IMR-90 (cell line): ENCODE results near the gene RELN. TPM values are rescaled to one million over a fixed set of nuclear protein-coding genes. Genes with fewer than 3 reads are reported as not detected.

Experiments used
- ATAC-seq: fragments of 200-7000 bp; cut with Tn5 transposase; 2 replicates; pipeline ENCODE4 v1.9.1; 2020; ENCODE audit warnings: low read depth, mild to moderate bottlenecking, moderate library complexity
- BruUV-seq: library from RNA; stranded (reverse); fragments of 400-500 nt; replicated peaks from 2 replicates; lab custom pipeline; 2021; lab: Mats Ljungman, UMichigan
- CTCF ChIA-PET: fragments of 300-600 bp; formaldehyde crosslinking; extraction: SDS; loops from one replicate; lab custom pipeline; 2021; ENCODE audit warnings: antibody characterized with exemption; lab: Yijun Ruan, JAX
- POLR2A ChIA-PET: fragments of 300-600 bp; sonication (Branson Sonifier 250); formaldehyde crosslinking; loops from one replicate; lab custom pipeline; 2022; ENCODE audit warnings: antibody characterized with exemption; ENCODE audit not compliant: unreplicated experiment; lab: Charles Lee
- DNase-seq: peaks from one replicate; pipeline ENCODE4 v3.0.0; 2013
- H2AFZ ChIP-seq: replicated peaks from 2 replicates; pipeline ENCODE3; 2013; ENCODE audit warnings: low read length, mild to moderate bottlenecking; ENCODE audit not compliant: poor library complexity
- H2AK5ac ChIP-seq: 2 replicates; pipeline ENCODE4 v1.6.1; 2013; ENCODE audit warnings: low read depth, low read length, inconsistent platforms
- H2AK9ac ChIP-seq: replicated peaks from 2 replicates; pipeline ENCODE3; 2013; ENCODE audit warnings: mild to moderate bottlenecking, low read depth, low read length, moderate library complexity; ENCODE audit not compliant: poor library complexity
- H2BK120ac ChIP-seq: 2 replicates; pipeline ENCODE4 v1.6.1; 2013; ENCODE audit warnings: low read depth, low read length, inconsistent platforms
- H2BK15ac ChIP-seq: 3 replicates; pipeline ENCODE4 v1.6.1; 2013; ENCODE audit warnings: low read depth, low read length, inconsistent platforms
- H2BK20ac ChIP-seq: 2 replicates; pipeline ENCODE4 v1.6.1; 2013; ENCODE audit warnings: low read depth, mild to moderate bottlenecking, inconsistent platforms, low read length, moderate library complexity
- H2BK5ac ChIP-seq: 2 replicates; pipeline ENCODE4 v1.6.1; 2013; ENCODE audit warnings: mild to moderate bottlenecking, low read depth, low read length, inconsistent platforms; ENCODE audit not compliant: poor library complexity, severe bottlenecking
- H3K14ac ChIP-seq: replicated peaks from 2 replicates; pipeline ENCODE4 v1.6.1; 2013; ENCODE audit warnings: low read depth, low read length, inconsistent platforms
- H3K18ac ChIP-seq: 2 replicates; pipeline ENCODE4 v1.6.1; 2013; ENCODE audit warnings: low read depth, low read length, control low read depth
- H3K23ac ChIP-seq: 2 replicates; pipeline ENCODE4 v1.6.1; 2013; ENCODE audit warnings: low read depth, low read length, inconsistent platforms
- H3K27ac ChIP-seq: 2 replicates; pipeline ENCODE4 v1.5.1; 2013; ENCODE audit warnings: mild to moderate bottlenecking, control low read depth, low read length; ENCODE audit not compliant: insufficient read depth
- H3K27me3 ChIP-seq: 2 replicates; pipeline ENCODE4 v1.6.1; 2013; ENCODE audit warnings: low read length; ENCODE audit not compliant: control insufficient read depth, insufficient read depth
- H3K36me3 ChIP-seq: 2 replicates; pipeline ENCODE4 v1.6.1; 2013; ENCODE audit warnings: low read length, mixed read lengths; ENCODE audit not compliant: control insufficient read depth, insufficient read depth
- H3K4ac ChIP-seq: 2 replicates; pipeline ENCODE4 v1.6.1; 2013; ENCODE audit warnings: low read depth, low read length, inconsistent platforms
- H3K4me1 ChIP-seq: 2 replicates; pipeline ENCODE4 v1.6.1; 2013; ENCODE audit warnings: low read length, mixed read lengths; ENCODE audit not compliant: control insufficient read depth, insufficient read depth
- H3K4me2 ChIP-seq: 2 replicates; pipeline ENCODE4 v1.6.1; 2013; ENCODE audit warnings: low read depth, mild to moderate bottlenecking, control low read depth, low read length, moderate library complexity
- H3K4me3 ChIP-seq: 2 replicates; pipeline ENCODE4 v1.5.1; 2013; ENCODE audit warnings: low read depth, mild to moderate bottlenecking, control low read depth, low read length, moderate library complexity; ENCODE audit not compliant: insufficient read depth
- H3K56ac ChIP-seq: 2 replicates; pipeline ENCODE4 v1.6.1; 2013; ENCODE audit warnings: low read length, inconsistent platforms; ENCODE audit not compliant: insufficient read depth; ENCODE audit errors: extremely low read depth
- H3K79me1 ChIP-seq, 2 experiments: 2 replicates each; pipeline ENCODE4 v1.6.1; 2013; ENCODE audit warnings: low read length in 2 of 2, inconsistent platforms in 1 of 2, low read depth in 1 of 2
- H3K9ac ChIP-seq: 2 replicates; pipeline ENCODE4 v1.6.1; 2013; ENCODE audit warnings: low read depth, low read length, control low read depth
- H3K9me1 ChIP-seq: 2 replicates; pipeline ENCODE4 v1.6.1; 2013; ENCODE audit warnings: low read length, inconsistent platforms; ENCODE audit not compliant: insufficient read depth
- H3K9me3 ChIP-seq: 2 replicates; pipeline ENCODE4 v1.6.1; 2013; ENCODE audit warnings: low read length; ENCODE audit not compliant: control insufficient read depth, insufficient read depth
- H4K20me1 ChIP-seq: 2 replicates; pipeline ENCODE4 v1.6.1; 2013; ENCODE audit warnings: low read length, inconsistent platforms; ENCODE audit not compliant: insufficient read depth
- H4K5ac ChIP-seq: 2 replicates; pipeline ENCODE4 v1.6.1; 2013; ENCODE audit warnings: mild to moderate bottlenecking, low read depth, low read length, control low read depth
- H4K8ac ChIP-seq, 2 experiments: 2 replicates each; pipeline ENCODE4 v1.6.1; 2013; ENCODE audit warnings: low read depth in 2 of 2, low read length in 2 of 2, control low read depth in 1 of 2, inconsistent platforms in 1 of 2
- H4K91ac ChIP-seq: 2 replicates; pipeline ENCODE4 v1.6.1; 2013; ENCODE audit warnings: low read depth, low read length, inconsistent platforms; ENCODE audit not compliant: insufficient read depth
- BHLHE40 ChIP-seq: fragments of 150-350 bp; IDR thresholded peaks from 2 replicates; pipeline ENCODE4 v1.6.1; 2016; ENCODE audit warnings: mild to moderate bottlenecking, low read depth, low read length
- CEBPB ChIP-seq: IDR thresholded peaks from 2 replicates; pipeline ENCODE4 v1.6.1; 2012; ENCODE audit warnings: low read depth, low read length, improper control_type of control experiment
- CHD1 ChIP-seq: IDR thresholded peaks from 2 replicates; pipeline ENCODE4 v1.6.1; 2012; ENCODE audit warnings: low read depth, low read length, improper control_type of control experiment
- FOS ChIP-seq: fragments of 150-350 bp; IDR thresholded peaks from 2 replicates; pipeline ENCODE4 v1.6.1; 2016; ENCODE audit warnings: low read depth, low read length
- MAFK ChIP-seq: IDR thresholded peaks from 2 replicates; pipeline ENCODE4 v1.6.1; 2012; ENCODE audit warnings: low read depth, low read length, improper control_type of control experiment
- MAZ ChIP-seq: IDR thresholded peaks from 2 replicates; pipeline ENCODE4 v1.6.1; 2012; ENCODE audit warnings: low read depth, mild to moderate bottlenecking, low read length, improper control_type of control experiment, moderate library complexity, borderline replicate concordance
- MXI1 ChIP-seq: IDR thresholded peaks from 2 replicates; pipeline ENCODE4 v1.6.1; 2012; ENCODE audit warnings: low read depth, mild to moderate bottlenecking, low read length, moderate library complexity, borderline replicate concordance
- NFE2L2 ChIP-seq: fragments of 150-350 bp; IDR thresholded peaks from 2 replicates; pipeline ENCODE4 v1.6.1; 2016; ENCODE audit warnings: low read depth, mild to moderate bottlenecking, low read length
- POLR2A ChIP-seq: IDR thresholded peaks from 2 replicates; pipeline ENCODE4 v1.6.1; 2012; ENCODE audit warnings: mild to moderate bottlenecking, low read depth, low read length
- RAD21 ChIP-seq: IDR thresholded peaks from 2 replicates; pipeline ENCODE4 v1.6.1; 2012; ENCODE audit warnings: low read length, improper control_type of control experiment
- RCOR1 ChIP-seq: IDR thresholded peaks from 2 replicates; pipeline ENCODE4 v1.6.1; 2012; ENCODE audit warnings: mild to moderate bottlenecking, low read length, improper control_type of control experiment; ENCODE audit not compliant: insufficient replicate concordance
- RFX5 ChIP-seq: IDR thresholded peaks from 2 replicates; pipeline ENCODE4 v1.8.0; 2012; ENCODE audit warnings: low read depth, mild to moderate bottlenecking, low read length, moderate library complexity
- SMC3 ChIP-seq: fragments of 150-350 bp; IDR thresholded peaks from 2 replicates; pipeline ENCODE4 v1.6.1; 2016; ENCODE audit warnings: low read depth, mild to moderate bottlenecking, antibody characterized with exemption, low read length, moderate library complexity
- WGBS, 2 experiments: methylation state at CpG; one replicate each; pipeline versions ENCODE4 v1.1.5 to v1.1.7; 2013; ENCODE audit warnings: missing lambda C conversion rate in 2 of 2; ENCODE audit not compliant: insufficient read length in 1 of 2; ENCODE audit errors: extremely low coverage in 2 of 2; 5-methylcytosine and 5-hydroxymethylcytosine counted together
- dilution Hi-C: fragments of 300-500 bp; cut with HindIII; formaldehyde crosslinking; loops from one replicate; pipeline ENCODE4 v1.14.3; 2018; ENCODE audit warnings: low sequenced_read_pairs; ENCODE audit not compliant: unreplicated experiment
- in situ Hi-C: fragments of 300-500 bp; cut with MboI; formaldehyde crosslinking; loops from 3 replicates; pipeline ENCODE4 v1.14.3; 2019; ENCODE audit warnings: low sequenced_read_pairs, inconsistent platforms, mixed read lengths
- intact Hi-C: fragments of 100-400 bp; cut with micrococcal nuclease; formaldehyde crosslinking; loops from 2 replicates; pipeline ENCODE4 v1.10.0; 2022
- polyA plus RNA-seq, 3 experiments: library from polyadenylated mRNA; depleted of rRNA; stranded (reverse); fragments of >200 nt; gene quantifications; 2 replicates each; pipeline ENCODE4 v1.2.3, GENCODE V29; 2012; ENCODE audit warnings: low replicate concordance in 1 of 3
- total RNA-seq: library from RNA; depleted of rRNA; stranded (reverse); fragments of >200 nt; gene quantifications from 2 replicates; pipeline ENCODE4 v1.2.3, GENCODE V29; 2012
- TF ChIP-seq, protein P1 (sequence below): fragments of 150-350 bp; IDR thresholded peaks from 2 replicates; pipeline ENCODE4 v1.6.1; 2016; ENCODE audit warnings: low read depth, mild to moderate bottlenecking, low read length, moderate library complexity, borderline replicate concordance
- TF ChIP-seq, protein P2 (sequence below): fragments of 150-350 bp; IDR thresholded peaks from 2 replicates; pipeline ENCODE4 v1.6.1; 2017; ENCODE audit warnings: mild to moderate bottlenecking, antibody characterized with exemption, low read length, low read depth
- TF ChIP-seq, protein P3 (sequence below): conservative IDR thresholded peaks from 2 replicates; pipeline ENCODE4 v1.5.1; 2012; ENCODE audit warnings: mild to moderate bottlenecking, low read depth, low read length, improper control_type of control experiment

The RELN gene
- total and polyA plus RNA-seq, 2 of the 4 experiments (the other 2 are of a cell fraction): 14.7 to 23.7 TPM

DNA sequence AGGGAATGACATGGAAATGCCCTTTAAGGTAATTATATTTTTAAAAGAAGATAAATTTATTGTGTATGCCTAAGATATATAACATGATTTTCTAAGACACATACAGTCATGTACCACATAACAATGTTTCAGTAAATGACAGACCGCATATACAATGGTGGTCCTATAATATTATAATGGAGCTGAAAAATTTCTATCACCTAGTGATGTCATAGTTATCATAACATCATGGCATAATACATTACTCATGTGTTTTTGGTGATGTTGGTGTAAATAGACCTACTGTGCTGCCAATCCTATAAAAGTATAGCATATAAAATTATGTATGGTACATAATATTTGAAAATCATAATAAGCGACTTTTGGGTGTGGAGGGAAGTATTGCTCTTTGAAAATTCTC, 306.1 kb downstream of the RELN start:
- no CpG with 5 or more reads among the region's 2 CpGs for WGBS, 2 experiments
- POLR2A ChIA-PET: no interaction called here
- dilution Hi-C loops: no loop called here

More for the DNA sequence above, 306.1 kb downstream of the RELN start:
- intact Hi-C loops (no loop called here), in situ Hi-C loops (no loop called here)
- Histone ChIP-seq H2BK120ac (no peak overlapping the region), H3K18ac (no peak overlapping the region), H2AK5ac (no peak overlapping the region), H4K91ac (no peak overlapping the region), H3K56ac (no peak overlapping the region), H2BK5ac (no peak overlapping the region), H3K23ac (no peak overlapping the region), H3K4ac (no peak overlapping the region), H2BK15ac (no peak overlapping the region), H4K20me1 (no peaks in the 10 kb centered on the region), H2AFZ (no peak overlapping the region), H4K8ac (no peak overlapping the region), H3K27ac (no peak overlapping the region), H3K9me1 (no peaks in the 10 kb centered on the region; the same call in 1 of the 2 replicates), H3K14ac (no peak overlapping the region), H4K5ac (no peak overlapping the region), H3K79me1 (no peaks in the 10 kb centered on the region), H3K4me2 (no peak overlapping the region), H2AK9ac (no peak overlapping the region), H3K27me3 (no peaks in the 10 kb centered on the region), H3K4me3 (no peak overlapping the region), H3K9ac (no peak overlapping the region), H3K36me3 (no peaks in the 10 kb centered on the region), H3K9me3 (no peaks in the 10 kb centered on the region), H2BK20ac (no peak overlapping the region), H3K4me1 (peaks cover 3% of the 10 kb centered on the region; the same call in 1 of the 2 replicates)
- ATAC-seq (no peak), DNase-seq (no peak)
- TF ChIP-seq MAZ (no peak), MAFK (no peak), MXI1 (no peak), CHD1 (no peak), RCOR1 (no peak), FOS (no peak), NFE2L2 (no peak), BHLHE40 (no peak), RAD21 (no peak), CEBPB (no peak), RFX5 (no peak), SMC3 (no peak), POLR2A (no peak)
- TF ChIP-seq, protein P1, sequence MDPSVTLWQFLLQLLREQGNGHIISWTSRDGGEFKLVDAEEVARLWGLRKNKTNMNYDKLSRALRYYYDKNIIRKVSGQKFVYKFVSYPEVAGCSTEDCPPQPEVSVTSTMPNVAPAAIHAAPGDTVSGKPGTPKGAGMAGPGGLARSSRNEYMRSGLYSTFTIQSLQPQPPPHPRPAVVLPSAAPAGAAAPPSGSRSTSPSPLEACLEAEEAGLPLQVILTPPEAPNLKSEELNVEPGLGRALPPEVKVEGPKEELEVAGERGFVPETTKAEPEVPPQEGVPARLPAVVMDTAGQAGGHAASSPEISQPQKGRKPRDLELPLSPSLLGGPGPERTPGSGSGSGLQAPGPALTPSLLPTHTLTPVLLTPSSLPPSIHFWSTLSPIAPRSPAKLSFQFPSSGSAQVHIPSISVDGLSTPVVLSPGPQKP: no peak
- TF ChIP-seq, protein P2, sequence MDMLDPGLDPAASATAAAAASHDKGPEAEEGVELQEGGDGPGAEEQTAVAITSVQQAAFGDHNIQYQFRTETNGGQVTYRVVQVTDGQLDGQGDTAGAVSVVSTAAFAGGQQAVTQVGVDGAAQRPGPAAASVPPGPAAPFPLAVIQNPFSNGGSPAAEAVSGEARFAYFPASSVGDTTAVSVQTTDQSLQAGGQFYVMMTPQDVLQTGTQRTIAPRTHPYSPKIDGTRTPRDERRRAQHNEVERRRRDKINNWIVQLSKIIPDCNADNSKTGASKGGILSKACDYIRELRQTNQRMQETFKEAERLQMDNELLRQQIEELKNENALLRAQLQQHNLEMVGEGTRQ: no peak
- TF ChIP-seq, protein P3, sequence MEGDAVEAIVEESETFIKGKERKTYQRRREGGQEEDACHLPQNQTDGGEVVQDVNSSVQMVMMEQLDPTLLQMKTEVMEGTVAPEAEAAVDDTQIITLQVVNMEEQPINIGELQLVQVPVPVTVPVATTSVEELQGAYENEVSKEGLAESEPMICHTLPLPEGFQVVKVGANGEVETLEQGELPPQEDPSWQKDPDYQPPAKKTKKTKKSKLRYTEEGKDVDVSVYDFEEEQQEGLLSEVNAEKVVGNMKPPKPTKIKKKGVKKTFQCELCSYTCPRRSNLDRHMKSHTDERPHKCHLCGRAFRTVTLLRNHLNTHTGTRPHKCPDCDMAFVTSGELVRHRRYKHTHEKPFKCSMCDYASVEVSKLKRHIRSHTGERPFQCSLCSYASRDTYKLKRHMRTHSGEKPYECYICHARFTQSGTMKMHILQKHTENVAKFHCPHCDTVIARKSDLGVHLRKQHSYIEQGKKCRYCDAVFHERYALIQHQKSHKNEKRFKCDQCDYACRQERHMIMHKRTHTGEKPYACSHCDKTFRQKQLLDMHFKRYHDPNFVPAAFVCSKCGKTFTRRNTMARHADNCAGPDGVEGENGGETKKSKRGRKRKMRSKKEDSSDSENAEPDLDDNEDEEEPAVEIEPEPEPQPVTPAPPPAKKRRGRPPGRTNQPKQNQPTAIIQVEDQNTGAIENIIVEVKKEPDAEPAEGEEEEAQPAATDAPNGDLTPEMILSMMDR: no peak
- BruUV-seq: no TSS peak
- CTCF ChIA-PET: no interaction called here
